ENCODE data around the gene IL12RB2. TPM values are rescaled to one million over a fixed set of nuclear protein-coding genes. Genes with fewer than 3 reads are reported as not detected.

IL12RB2 gene
- total RNA-seq (2021) = not detected in 2 replicates
- Bru-seq, nascent RNA = percentile 1 among the genes with signal in this experiment
- percentile 2 among the genes with signal in this experiment for BruChase-seq, experiment 1, labeled RNA remaining after a 2-hour chase
- BruChase-seq, experiment 2, labeled RNA remaining after a 6-hour chase = percentile 2 among the genes with signal in this experiment
- long read RNA-seq = 0 reads

- no peaks in the 10 kb centered on the region for H3F3A ChIP-seq (ENCODE audit: insufficient read depth, low read depth)
- no peak within 1 kb of the TSS for H3K27ac ChIP-seq
- no TSS peak for BruUV-seq (replicated peaks)
- H3K9me3 ChIP-seq (ENCODE audit: insufficient read depth, low read depth) = no peaks in the 10 kb centered on the region
- TF ChIP-seq EZH2 (IDR thresholded peaks at IDR 0.05; ENCODE audit: low read depth) = no peak
- no peak for TF ChIP-seq CTCF (conservative IDR thresholded peaks at IDR 0.05)
- H3K4me2 ChIP-seq = no peak within 1 kb of the TSS
- DNase-seq = no peak
- ChIA-PET CTCF (no interaction called here), POLR2A (ENCODE audit: unreplicated experiment) (no interaction called here)
- H2AFZ ChIP-seq = no peak within 1 kb of the TSS
- no peaks in the 10 kb centered on the region for H4K20me1 ChIP-seq (ENCODE audit: insufficient read depth)
- no peaks in the 10 kb centered on the region for H3K36me3 ChIP-seq (ENCODE audit: low read depth)
- H3K27me3 ChIP-seq (ENCODE audit: insufficient read depth, low read depth) = no peaks in the 10 kb centered on the region
- no peaks in the 10 kb centered on the region for H3K4me1 ChIP-seq (replicated peaks; ENCODE audit: insufficient read depth)
- no peaks in the 10 kb centered on the region; the same call in 1 of the 2 replicates for H3K9me2 ChIP-seq (ENCODE audit: insufficient read depth)
- no peaks in the 10 kb centered on the region for H3K79me2 ChIP-seq (ENCODE audit: low read depth)
- no peak within 1 kb of the TSS for H3K4me3 ChIP-seq
- intact Hi-C loops (cut with micrococcal nuclease; ENCODE audit: unreplicated experiment) = no loop called here
Measured at GRCh38 chr1:67307251-67308060, at the start of gene IL12RB2. IL12RB2 (plus strand) TSS chr1:67307873; CDS start chr1:67320369, 12,496 bp downstream.

DNA sequence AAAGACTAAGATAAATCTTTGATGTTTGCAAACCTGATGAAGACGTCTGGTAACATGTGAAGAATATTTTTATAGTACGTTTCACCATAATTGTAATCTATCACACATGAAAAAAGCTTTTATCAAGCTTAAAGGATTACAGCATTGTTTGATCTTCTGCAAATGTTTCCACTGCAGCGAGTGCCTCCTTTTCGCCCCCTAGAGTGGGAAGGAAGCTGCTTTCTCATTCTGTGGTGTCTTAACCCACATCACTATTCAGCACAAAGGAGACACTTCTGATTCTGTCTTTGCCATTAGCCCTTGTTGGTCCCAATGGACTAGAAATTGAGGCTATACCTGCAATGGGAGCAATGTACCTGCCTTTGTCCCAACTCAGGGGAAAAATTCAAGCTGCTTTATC lies 46.0 kb upstream of the IL12RB2 start:
- no TSS peak for BruUV-seq (replicated peaks)
- no peak overlapping the region for H3K27ac ChIP-seq
- H3K9me2 ChIP-seq (ENCODE audit: insufficient read depth) = no peaks in the 10 kb centered on the region
- no peaks in the 10 kb centered on the region for H3F3A ChIP-seq (ENCODE audit: insufficient read depth, low read depth)
- CTCF ChIA-PET = interaction anchor here (0.5 kb wide), 1 partner anchor 38 kb away, joined by 3 read pairs; no protein-coding TSS in a partner anchor
- no peak overlapping the region for H2AFZ ChIP-seq
- no peaks in the 10 kb centered on the region for H3K79me2 ChIP-seq (ENCODE audit: low read depth)
- no peak overlapping the region for H3K4me2 ChIP-seq
- H4K20me1 ChIP-seq (ENCODE audit: insufficient read depth) = no peaks in the 10 kb centered on the region
- TF ChIP-seq EZH2 (IDR thresholded peaks at IDR 0.05; ENCODE audit: low read depth) (no peak), CTCF (conservative IDR thresholded peaks at IDR 0.05) (no peak)
- no peak overlapping the region for H3K4me3 ChIP-seq
- no peaks in the 10 kb centered on the region for H3K9me3 ChIP-seq (ENCODE audit: insufficient read depth, low read depth)
- intact Hi-C loops (cut with micrococcal nuclease; ENCODE audit: unreplicated experiment) = no loop called here
- no peaks in the 10 kb centered on the region for H3K27me3 ChIP-seq (ENCODE audit: insufficient read depth, low read depth)
- DNase-seq = no peak
- H3K36me3 ChIP-seq (ENCODE audit: low read depth) = no peaks in the 10 kb centered on the region
- POLR2A ChIA-PET (ENCODE audit: unreplicated experiment) = no interaction called here
- H3K4me1 ChIP-seq (replicated peaks; ENCODE audit: insufficient read depth) = no peaks in the 10 kb centered on the region

DNA sequence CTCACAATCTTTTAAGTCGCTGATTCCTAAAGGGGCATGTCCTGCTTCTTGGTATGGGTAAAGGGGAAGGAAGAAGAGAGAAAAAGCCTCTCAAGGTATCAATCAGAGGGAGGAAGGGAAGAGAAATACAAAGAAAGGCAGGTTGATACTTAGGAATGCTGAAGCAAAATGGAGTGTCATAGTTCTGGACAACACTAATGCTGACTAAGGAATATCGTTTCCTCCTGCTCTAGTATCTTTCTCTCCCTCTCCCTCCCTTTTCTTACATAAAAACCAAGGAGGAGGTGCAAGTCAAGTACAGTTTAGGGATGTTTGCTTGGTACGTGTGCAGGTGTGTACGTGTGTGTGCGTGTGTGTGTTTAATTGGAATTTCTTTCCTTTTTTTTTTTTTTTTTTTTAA lies 44.9 kb upstream of the IL12RB2 start:
- Histone ChIP-seq H3K79me2 (ENCODE audit: low read depth) (no peaks in the 10 kb centered on the region), H3K27ac (no peak overlapping the region), H3K9me3 (ENCODE audit: insufficient read depth, low read depth) (no peaks in the 10 kb centered on the region), H4K20me1 (ENCODE audit: insufficient read depth) (no peaks in the 10 kb centered on the region), H3K9me2 (ENCODE audit: insufficient read depth) (no peaks in the 10 kb centered on the region), H3K4me3 (no peak overlapping the region), H3K36me3 (ENCODE audit: low read depth) (no peaks in the 10 kb centered on the region), H3K27me3 (ENCODE audit: insufficient read depth, low read depth) (no peaks in the 10 kb centered on the region), H2AFZ (no peak overlapping the region), H3K4me2 (no peak overlapping the region), H3K4me1 (replicated peaks; ENCODE audit: insufficient read depth) (no peaks in the 10 kb centered on the region), H3F3A (ENCODE audit: insufficient read depth, low read depth) (no peaks in the 10 kb centered on the region)
- TF ChIP-seq CTCF (conservative IDR thresholded peaks at IDR 0.05) = no peak
- no peak for TF ChIP-seq EZH2 (IDR thresholded peaks at IDR 0.05; ENCODE audit: low read depth)
- CTCF ChIA-PET = no interaction called here
- intact Hi-C loops (cut with micrococcal nuclease; ENCODE audit: unreplicated experiment) = no loop called here
- POLR2A ChIA-PET (ENCODE audit: unreplicated experiment) = no interaction called here
- no peak for DNase-seq
- no TSS peak for BruUV-seq (replicated peaks)

Measured in PC-9 (cell line).